DMS153 treated with DMSO at 0.1 percent for 48 hours (cell line): ENCODE measurements around the gene MED16.

Experiments
- DNase-seq: peaks from one replicate; lab custom pipeline; 2025; ENCODE audit not compliant: unreplicated experiment; lab: John Stamatoyannopoulos, UW

Gene MED16

GRCh38 chr19:928471-929202 lies 35.6 kb upstream of the MED16 start:
- no peak for DNase-seq

- no peak for DNase-seq
Measured at GRCh38 chr19:927780-928401, 34.9 kb upstream of the MED16 start.

GRCh38 chr19:927351-927779 lies 34.4 kb upstream of the MED16 start:
- DNase-seq, result no peak

- DNase-seq, result no peak
Measured at GRCh38 chr19:926589-927350, 33.8 kb upstream of the MED16 start.

- DNase-seq, result no peak
Measured at GRCh38 chr19:926323-926588, 33.3 kb upstream of the MED16 start.

- peak; percentile 27 for DNase-seq
Measured at GRCh38 chr19:925526-926322, 32.7 kb upstream of the MED16 start, which contains the start of gene ARID3A. TSS of gene ARID3A (plus strand) at chr19:926035. CDS start at chr19:929529, 3,494 bp downstream.

GRCh38 chr19:925087-925525 lies 32.1 kb upstream of the MED16 start:
- DNase-seq, result no peak

- DNase-seq, result no peak
Measured at GRCh38 chr19:924553-925086, 31.6 kb upstream of the MED16 start.

- DNase-seq, result no peak
Measured at GRCh38 chr19:920051-920864, 27.3 kb upstream of the MED16 start.

- no peak for DNase-seq
Measured at GRCh38 chr19:919199-920050, 26.4 kb upstream of the MED16 start.

GRCh38 chr19:918481-919198 lies 25.7 kb upstream of the MED16 start:
- no peak for DNase-seq

GRCh38 chr19:918152-918437 lies 25.1 kb upstream of the MED16 start:
- DNase-seq, result no peak

GRCh38 chr19:917323-918151 lies 24.6 kb upstream of the MED16 start, which contains the start of gene KISS1R:
TSS of gene KISS1R (plus strand) at chr19:917333. CDS start at chr19:917503, 170 bp downstream.
- no peak for DNase-seq

GRCh38 chr19:916645-917322 lies 23.8 kb upstream of the MED16 start:
- DNase-seq, result no peak

- no peak for DNase-seq
Measured at GRCh38 chr19:913080-913748, 20.2 kb upstream of the MED16 start, which contains the start of gene R3HDM4. TSS of gene R3HDM4 (minus strand) at chr19:913219. CDS start at chr19:913157, 62 bp downstream.

- DNase-seq, result no peak
Measured at GRCh38 chr19:912181-913079, 19.4 kb upstream of the MED16 start.
